OCI-LY7 (cell line): ENCODE results near the gene PRR16. TPM values are rescaled to one million over a fixed set of nuclear protein-coding genes. Genes with fewer than 3 reads are reported as not detected.

Source experiments
- BruUV-seq: library from RNA; stranded (reverse); fragments of 400-500 nt; replicated peaks from 2 replicates; lab custom pipeline; 2021; lab: Mats Ljungman, UMichigan
- CTCF ChIA-PET: fragments of 300-600 bp; sonication (Branson Sonifier 250); formaldehyde crosslinking; loops from one replicate; lab custom pipeline; 2022; ENCODE audit warnings: antibody characterized with exemption; ENCODE audit not compliant: unreplicated experiment; lab: Charles Lee
- POLR2A ChIA-PET: fragments of 300-600 bp; sonication (Branson Sonifier 250); formaldehyde crosslinking; loops from one replicate; lab custom pipeline; 2022; ENCODE audit warnings: antibody characterized with exemption; lab: Charles Lee
- DNase-seq: peaks from one replicate; pipeline ENCODE4 v3.0.0-alpha.2; 2015; ENCODE audit warnings: low spot score
- H2AFZ ChIP-seq: fragments of 200-600 bp; sonication (generic), shearing (Covaris generic); 2 replicates; pipeline ENCODE4 v1.6.1; 2014; ENCODE audit warnings: mild to moderate bottlenecking, antibody characterized with exemption, low read length, moderate library complexity
- H3K27ac ChIP-seq: fragments of 200-600 bp; sonication (generic); 2 replicates; pipeline ENCODE4 v1.5.1; 2014; ENCODE audit warnings: mixed run types, low read depth, mild to moderate bottlenecking, moderate library complexity, low read length, inconsistent platforms; ENCODE audit not compliant: poor library complexity, severe bottlenecking
- H3K36me3 ChIP-seq: fragments of 200-600 bp; sonication (generic); 2 replicates; pipeline ENCODE4 v1.6.1; 2014; ENCODE audit warnings: mild to moderate bottlenecking, antibody characterized with exemption, low read length, moderate library complexity, mixed read lengths; ENCODE audit not compliant: insufficient read depth
- H3K4me1 ChIP-seq: fragments of 200-600 bp; sonication (generic); 2 replicates; pipeline ENCODE4 v1.5.1; 2014; ENCODE audit warnings: mild to moderate bottlenecking, low read length; ENCODE audit not compliant: insufficient read depth, poor library complexity, severe bottlenecking
- H3K4me2 ChIP-seq: fragments of 200-600 bp; sonication (generic); 2 replicates; pipeline ENCODE4 v1.6.1; 2014; ENCODE audit warnings: mild to moderate bottlenecking, low read length
- H3K4me3 ChIP-seq: fragments of 200-600 bp; sonication (generic); 2 replicates; pipeline ENCODE4 v1.5.1; 2014; ENCODE audit warnings: mild to moderate bottlenecking, low read depth, low read length; ENCODE audit not compliant: poor library complexity, severe bottlenecking
- H3K79me2 ChIP-seq: fragments of 200-600 bp; sonication (generic); 2 replicates; pipeline ENCODE4 v1.6.1; 2016; ENCODE audit warnings: low read depth, mild to moderate bottlenecking, low read length, moderate library complexity, mixed read lengths; ENCODE audit not compliant: insufficient read depth
- H3K9me2 ChIP-seq: fragments of 200-600 bp; sonication (generic); 2 replicates; pipeline ENCODE4 v1.6.1; 2016; ENCODE audit warnings: mild to moderate bottlenecking, low read length, mixed read lengths; ENCODE audit not compliant: insufficient read depth
- H3K9me3 ChIP-seq: fragments of 200-600 bp; sonication (generic); 2 replicates; pipeline ENCODE4 v1.6.1; 2014; ENCODE audit warnings: mild to moderate bottlenecking, mixed run types, low read length, mixed read lengths
- H4K20me1 ChIP-seq: fragments of 200-600 bp; sonication (generic); 2 replicates; pipeline ENCODE4 v1.6.1; 2014; ENCODE audit warnings: mild to moderate bottlenecking, antibody characterized with exemption, low read length, moderate library complexity, mixed read lengths; ENCODE audit not compliant: insufficient read depth
- CTCF ChIP-seq: fragments of 200-600 bp; sonication (generic); conservative IDR thresholded peaks from 2 replicates; pipeline ENCODE4 v1.5.1; 2014; ENCODE audit warnings: mild to moderate bottlenecking, antibody characterized with exemption, low read length, moderate library complexity, mixed read lengths
- EZH2phosphoT487 ChIP-seq: fragments of 200-600 bp; sonication (generic); IDR thresholded peaks from 2 replicates; pipeline ENCODE4 v1.6.1; 2018; ENCODE audit warnings: low read depth, borderline replicate concordance, mild to moderate bottlenecking, mixed run types, antibody characterized with exemption, low read length, moderate library complexity, mixed read lengths
- intact Hi-C: fragments of 100-400 bp; cut with micrococcal nuclease; formaldehyde crosslinking; loops from one replicate; pipeline ENCODE4 v1.10.0; 2022; ENCODE audit not compliant: unreplicated experiment
- total RNA-seq, 2 experiments: library from RNA; depleted of rRNA in 1 of 2; stranded (reverse); fragments of >200 nt in 1 of 2; shearing (Covaris generic) in 1 of 2; gene quantifications; 2 replicates each; pipeline ENCODE4 v1.2.3, GENCODE V29; 2014 to 2022

Gene PRR16
- total RNA-seq, 2 experiments from 2014 or later = not detected

GRCh38 chr5:120706877-120707276 is 242.8 kb downstream of the PRR16 start:
- no peak for TF ChIP-seq EZH2phosphoT487
- TF ChIP-seq CTCF = no peak
- CTCF ChIA-PET = no interaction called here
- H3K9me3 ChIP-seq = no peaks in the 10 kb centered on the region
- no peaks in the 10 kb centered on the region for H3K79me2 ChIP-seq
- no peaks in the 10 kb centered on the region; the same call in 1 of the 2 replicates for H4K20me1 ChIP-seq
- H3K4me3 ChIP-seq = no peak overlapping the region
- intact Hi-C loops = no loop called here
- no peaks in the 10 kb centered on the region for H3K4me1 ChIP-seq
- H2AFZ ChIP-seq = no peak overlapping the region
- DNase-seq = no peak
- BruUV-seq = no TSS peak
- POLR2A ChIA-PET = no interaction called here
- no peaks in the 10 kb centered on the region for H3K9me2 ChIP-seq
- H3K27ac ChIP-seq = no peak overlapping the region
- no peak overlapping the region for H3K4me2 ChIP-seq
- no peaks in the 10 kb centered on the region for H3K36me3 ChIP-seq

DNA sequence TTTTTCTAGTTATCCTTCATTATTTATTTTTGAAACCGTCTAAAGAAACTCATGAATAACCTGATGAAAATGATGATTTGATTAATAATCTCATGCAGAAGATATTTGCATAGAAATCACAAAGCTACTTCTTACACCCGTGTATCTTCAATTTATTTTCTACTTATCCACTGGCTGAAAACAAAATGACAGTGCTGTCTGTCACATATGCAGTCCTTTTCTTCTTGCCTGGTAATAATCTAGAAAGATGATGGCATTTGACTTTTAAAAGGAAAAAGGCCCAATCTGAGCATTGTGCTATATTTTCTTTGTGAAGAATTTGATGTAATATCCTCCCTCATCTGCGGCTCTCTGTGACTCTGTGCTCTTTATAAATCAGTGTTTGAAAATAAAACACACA is 253.3 kb downstream of the PRR16 start:
- intact Hi-C loops = no loop called here
- BruUV-seq = no TSS peak
- no peaks in the 10 kb centered on the region for H3K4me1 ChIP-seq
- H3K36me3 ChIP-seq = no peaks in the 10 kb centered on the region
- no peak for DNase-seq
- H3K4me2 ChIP-seq = no peak overlapping the region
- no peak overlapping the region for H2AFZ ChIP-seq
- no peak overlapping the region for H3K4me3 ChIP-seq
- H3K27ac ChIP-seq = no peak overlapping the region
- CTCF ChIA-PET = no interaction called here
- POLR2A ChIA-PET = no interaction called here
- no peaks in the 10 kb centered on the region for H3K9me3 ChIP-seq
- H3K79me2 ChIP-seq = no peaks in the 10 kb centered on the region
- H3K9me2 ChIP-seq = no peaks in the 10 kb centered on the region
- no peaks in the 10 kb centered on the region for H4K20me1 ChIP-seq
- TF ChIP-seq CTCF (no peak), EZH2phosphoT487 (no peak)

- no peak for DNase-seq
- H3K4me2 ChIP-seq = no peak overlapping the region
- no TSS peak for BruUV-seq
- TF ChIP-seq CTCF (no peak), EZH2phosphoT487 (no peak)
- CTCF ChIA-PET = no interaction called here
- H3K9me3 ChIP-seq = no peaks in the 10 kb centered on the region
- H3K79me2 ChIP-seq = no peaks in the 10 kb centered on the region
- H3K4me3 ChIP-seq = no peak overlapping the region
- no peak overlapping the region for H3K27ac ChIP-seq
- intact Hi-C loops = no loop called here
- H3K9me2 ChIP-seq = no peaks in the 10 kb centered on the region
- H3K4me1 ChIP-seq = no peaks in the 10 kb centered on the region
- H2AFZ ChIP-seq = no peak overlapping the region
- POLR2A ChIA-PET = no interaction called here
- H4K20me1 ChIP-seq = no peaks in the 10 kb centered on the region
- H3K36me3 ChIP-seq = no peaks in the 10 kb centered on the region
These were observed 266.1 kb downstream of the PRR16 start for GRCh38 chr5:120730214-120730613.
